A673 (cell line): ENCODE measurements around the gene TOM1L2.

Experiments used
- CTCF ChIP-seq: fragments of 300-800, 200-600 bp; sonication (generic); conservative IDR thresholded peaks from 2 replicates; pipeline ENCODE4 v1.5.1; 2017; ENCODE audit warnings: low read depth, mild to moderate bottlenecking, antibody characterized with exemption, low read length, moderate library complexity, mixed read lengths
- EZH2 ChIP-seq: fragments of 200-600 bp; sonication (generic); IDR thresholded peaks from 2 replicates; pipeline ENCODE4 v1.6.1; 2017; ENCODE audit warnings: borderline replicate concordance, low read depth, mild to moderate bottlenecking, mixed read lengths, antibody characterized with exemption, low read length; ENCODE audit not compliant: poor library complexity, severe bottlenecking

GRCh38 chr17:17931159-17931558, 41.0 kb downstream of the TOM1L2 start:
- no peak for TF ChIP-seq EZH2
- TF ChIP-seq CTCF: no peak
